Keratinocyte (primary cell): ENCODE results near the gene ADAMTS2.

Experiments
- CTCF ChIP-seq, 3 experiments: IDR thresholded peaks in 1 of 3; conservative IDR thresholded peaks in 1 of 3; optimal IDR thresholded peaks in 1 of 3; 2 replicates in 2 of 3; 3 replicates in 1 of 3; pipeline versions ENCODE3 to v1.5.1; 2011; ENCODE audit warnings: low read length in 3 of 3, mild to moderate bottlenecking in 3 of 3, moderate library complexity in 2 of 3, control low read depth in 1 of 3, inconsistent platforms in 1 of 3; ENCODE audit not compliant: insufficient read depth in 2 of 3; ENCODE audit errors: extremely low read depth in 1 of 3
- EZH2 ChIP-seq: IDR thresholded peaks from one replicate; pipeline ENCODE4 v1.6.1; 2012; ENCODE audit warnings: inconsistent platforms, mild to moderate bottlenecking, low read length, moderate library complexity

DNA sequence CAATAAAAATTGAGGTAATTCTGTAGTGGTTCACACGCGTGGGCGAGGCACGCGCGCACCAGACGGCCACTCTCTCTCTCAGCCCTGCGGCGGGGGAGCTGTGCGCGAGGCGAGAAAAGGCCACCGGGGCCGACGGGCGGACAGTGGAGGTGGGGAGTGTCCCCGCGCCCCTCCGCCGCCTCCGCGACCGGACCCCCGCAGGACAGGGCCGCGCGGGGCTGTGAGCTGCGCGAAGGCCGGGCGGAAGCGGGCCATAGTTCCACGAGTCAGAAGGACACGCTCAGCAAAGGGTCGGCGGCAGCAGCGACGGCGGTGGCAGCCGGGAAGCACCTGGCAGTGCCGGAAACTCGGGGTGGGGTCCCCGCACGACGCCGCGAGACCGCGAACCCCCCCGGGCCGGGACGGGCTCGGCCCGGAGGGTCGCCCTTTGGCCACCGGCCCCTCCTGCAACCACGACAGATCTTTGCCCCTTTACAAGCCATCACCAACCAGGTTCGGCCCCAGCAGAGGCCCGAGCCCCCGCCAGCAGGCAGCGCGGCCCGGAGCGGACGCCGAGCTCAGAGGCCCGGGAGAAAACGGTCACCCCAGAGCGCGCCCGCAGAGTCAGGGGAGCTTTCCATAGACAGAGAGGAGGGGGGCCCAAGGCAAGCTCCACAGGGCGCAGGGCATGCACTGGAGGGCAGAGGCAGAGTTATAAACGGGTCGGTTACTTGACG, 224.2 kb downstream of the ADAMTS2 start:
- no peak for TF ChIP-seq CTCF (optimal IDR thresholded peaks at IDR 0.05 in 1 of 3, IDR thresholded peaks at IDR 0.05 in 1 of 3, conservative IDR thresholded peaks at IDR 0.05 in 1 of 3; ENCODE audit: extremely low read depth in 1 of 3, insufficient read depth in 2 of 3, low read length in 3 of 3)
- no peak for TF ChIP-seq EZH2
